CD4-positive, alpha-beta memory T cell (primary cell): ENCODE results near the gene TGFBR2. TPM values are rescaled to one million over a fixed set of nuclear protein-coding genes. Genes with fewer than 3 reads are reported as not detected.

ENCODE experiments used
- CTCF ChIA-PET: fragments of 350-600 bp; sonication (Branson Sonifier 250); formaldehyde crosslinking; loops from one replicate; lab custom pipeline; 2021; ENCODE audit warnings: inconsistent platforms; ENCODE audit not compliant: partially characterized antibody; lab: Charles Lee
- POLR2A ChIA-PET: fragments of 350-600 bp; sonication (Branson Sonifier 250); formaldehyde crosslinking; loops from one replicate; lab custom pipeline; 2021; ENCODE audit not compliant: partially characterized antibody; lab: Charles Lee
- DNase-seq, 5 donors: peaks; one replicate each; pipeline versions ENCODE4 v3.0.0 to v3.0.0-alpha.2; 2020 to 2022; ENCODE audit warnings: mixed read lengths in 1 of 5
- H3K27ac ChIP-seq: one replicate; pipeline ENCODE4 v1.7.0; 2013; ENCODE audit warnings: low read depth, low read length
- H3K27me3 ChIP-seq: 2 replicates; pipeline ENCODE4 v1.7.0; 2013; ENCODE audit warnings: mild to moderate bottlenecking, low read length, moderate library complexity; ENCODE audit not compliant: insufficient read depth
- H3K36me3 ChIP-seq: 2 replicates; pipeline ENCODE4 v1.7.0; 2013; ENCODE audit warnings: mild to moderate bottlenecking, low read length, moderate library complexity; ENCODE audit not compliant: insufficient read depth
- H3K4me1 ChIP-seq: 2 replicates; pipeline ENCODE4 v1.7.0; 2013; ENCODE audit warnings: mild to moderate bottlenecking, low read length, moderate library complexity; ENCODE audit not compliant: insufficient read depth
- H3K4me3 ChIP-seq, 2 donors: one replicate each; pipeline ENCODE4 v1.7.0; 2013; ENCODE audit warnings: low read length in 2 of 2, mild to moderate bottlenecking in 1 of 2
- H3K9me3 ChIP-seq, 2 donors: one replicate each; pipeline ENCODE4 v1.7.0; 2013; ENCODE audit warnings: low read length in 2 of 2, control low read depth in 1 of 2; ENCODE audit not compliant: control insufficient read depth in 1 of 2
- H3K27ac Mint-ChIP-seq, 7 donors: one replicate each; pipeline ENCODE4 v1.8.0; 2020 to 2021; ENCODE audit warnings: mixed read lengths in 7 of 7, mild to moderate bottlenecking in 6 of 7, inconsistent platforms in 3 of 7, moderate library complexity in 3 of 7
- H3K27me3 Mint-ChIP-seq, 2 donors: one replicate each; pipeline ENCODE4 v1.8.0; 2020 to 2021; ENCODE audit warnings: mixed read lengths in 2 of 2
- H3K36me3 Mint-ChIP-seq, 2 donors: one replicate each; pipeline ENCODE4 v1.8.0; 2020 to 2021; ENCODE audit warnings: mixed read lengths in 2 of 2, inconsistent platforms in 1 of 2, mild to moderate bottlenecking in 1 of 2
- H3K4me1 Mint-ChIP-seq, 4 donors: one replicate each; pipeline ENCODE4 v1.8.0; 2020 to 2021; ENCODE audit warnings: mixed read lengths in 4 of 4, mild to moderate bottlenecking in 1 of 4
- H3K4me3 Mint-ChIP-seq, 8 donors: one replicate each; pipeline ENCODE4 v1.8.0; 2020 to 2021; ENCODE audit warnings: mixed read lengths in 8 of 8, mild to moderate bottlenecking in 7 of 8, moderate library complexity in 6 of 8, inconsistent platforms in 3 of 8
- H3K9me3 Mint-ChIP-seq, 8 donors: one replicate each; pipeline ENCODE4 v1.8.0; 2020 to 2021; ENCODE audit warnings: mixed read lengths in 8 of 8, mild to moderate bottlenecking in 5 of 8, inconsistent platforms in 3 of 8, moderate library complexity in 1 of 8
- intact Hi-C: fragments of 100-400 bp; cut with micrococcal nuclease; formaldehyde crosslinking; loops from one replicate; pipeline ENCODE4 v1.15.1; 2023
- polyA plus RNA-seq, 2 donors: library from polyadenylated mRNA; unstranded; fragments of 300-500 nt; fragmentation: Illumina TruSeq; gene quantifications; one replicate each; pipeline ENCODE4 v1.2.3, GENCODE V29; 2021
- total RNA-seq, 2 experiments: library from RNA; stranded (reverse); gene quantifications; one replicate each; pipeline ENCODE4 v1.2.3, GENCODE V29; 2021

The TGFBR2 gene
- total and polyA plus RNA-seq, 4 experiments from 2014 or later = 58.7 to 110 (median 110) TPM

GRCh38 chr3:30686799-30687198, 80.4 kb downstream of the TGFBR2 start:
- no peak for DNase-seq
- ChIA-PET CTCF (no interaction called here), POLR2A (interaction anchor here (1.0 to 3.5 kb wide), 2 partner anchors 21 to 44 kb away, joined by 3 to 12 read pairs; no protein-coding TSS in a partner anchor)
- peaks cover 43% of the 10 kb centered on the region for H3K36me3 ChIP-seq
- no peak overlapping the region for H3K27ac ChIP-seq
- Mint-ChIP-seq H3K4me3 (no peak overlapping the region), H3K9me3 (no peaks in the 10 kb centered on the region), H3K27ac (peak overlapping the region; percentile 3 to 85 (median 19)), H3K4me1 (peaks cover 58 to 93% (median 76%) of the 10 kb centered on the region in 4 donors), H3K36me3 (peaks cover 72 to 84% of the 10 kb centered on the region in 2 donors), H3K27me3 (no peaks in the 10 kb centered on the region)
- no peaks in the 10 kb centered on the region for H3K9me3 ChIP-seq
- no peak overlapping the region for H3K4me3 ChIP-seq
- H3K27me3 ChIP-seq = no peaks in the 10 kb centered on the region
- intact Hi-C loops = no loop called here
- peaks cover 87% of the 10 kb centered on the region for H3K4me1 ChIP-seq

DNA sequence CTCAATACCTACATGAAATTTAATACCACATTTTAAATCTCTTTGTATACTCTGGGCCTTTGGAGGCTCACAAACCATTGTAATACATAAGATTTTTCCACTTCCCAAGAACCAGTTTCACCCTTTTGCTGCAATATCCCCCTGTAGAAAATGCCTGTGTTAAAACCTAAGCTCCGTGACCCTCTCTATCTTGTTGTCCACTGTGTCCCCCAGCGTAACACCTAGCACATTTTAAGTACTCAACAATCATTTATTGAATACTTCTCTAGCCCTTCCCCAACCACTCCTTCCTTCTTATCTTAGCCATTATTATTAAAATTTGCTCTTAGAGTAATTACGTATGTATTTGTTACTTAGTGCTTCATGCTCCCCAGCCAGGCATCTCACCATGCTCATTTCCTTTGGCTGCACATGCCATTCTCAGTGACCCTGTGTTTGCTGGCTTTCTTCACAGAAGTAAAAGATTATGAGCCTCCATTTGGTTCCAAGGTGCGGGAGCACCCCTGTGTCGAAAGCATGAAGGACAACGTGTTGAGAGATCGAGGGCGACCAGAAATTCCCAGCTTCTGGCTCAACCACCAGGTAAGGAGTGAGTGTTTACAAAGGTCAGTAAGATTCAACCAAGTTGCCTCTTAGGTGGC, 81.6 kb downstream of the TGFBR2 start:
- H3K9me3 Mint-ChIP-seq = no peaks in the 10 kb centered on the region
- no peak overlapping the region for H3K27ac ChIP-seq
- peaks cover 75% of the 10 kb centered on the region for H3K4me1 ChIP-seq
- H3K27me3 Mint-ChIP-seq = no peaks in the 10 kb centered on the region
- H3K4me3 ChIP-seq = no peak overlapping the region
- ChIA-PET POLR2A (interaction anchor here (1.2 to 2.3 kb wide), 7 partner anchors 8 to 82 kb away, joined by 3 to 8 read pairs (median 5); partner anchors contain the start of gene TGFBR2), CTCF (no interaction called here)
- H3K9me3 ChIP-seq = no peaks in the 10 kb centered on the region
- peak overlapping the region in 2 of 8 donors; percentile 19 to 29 for H3K4me3 Mint-ChIP-seq
- H3K36me3 ChIP-seq = peaks cover 53% of the 10 kb centered on the region
- H3K4me1 Mint-ChIP-seq = peaks cover 55 to 90% (median 72%) of the 10 kb centered on the region in 4 donors
- no peaks in the 10 kb centered on the region for H3K27me3 ChIP-seq
- H3K36me3 Mint-ChIP-seq = peaks cover 74 to 88% of the 10 kb centered on the region in 2 donors
- H3K27ac Mint-ChIP-seq = peak overlapping the region; percentile 19 to 91 (median 69)
- no peak for DNase-seq
- intact Hi-C loops = no loop called here

DNA sequence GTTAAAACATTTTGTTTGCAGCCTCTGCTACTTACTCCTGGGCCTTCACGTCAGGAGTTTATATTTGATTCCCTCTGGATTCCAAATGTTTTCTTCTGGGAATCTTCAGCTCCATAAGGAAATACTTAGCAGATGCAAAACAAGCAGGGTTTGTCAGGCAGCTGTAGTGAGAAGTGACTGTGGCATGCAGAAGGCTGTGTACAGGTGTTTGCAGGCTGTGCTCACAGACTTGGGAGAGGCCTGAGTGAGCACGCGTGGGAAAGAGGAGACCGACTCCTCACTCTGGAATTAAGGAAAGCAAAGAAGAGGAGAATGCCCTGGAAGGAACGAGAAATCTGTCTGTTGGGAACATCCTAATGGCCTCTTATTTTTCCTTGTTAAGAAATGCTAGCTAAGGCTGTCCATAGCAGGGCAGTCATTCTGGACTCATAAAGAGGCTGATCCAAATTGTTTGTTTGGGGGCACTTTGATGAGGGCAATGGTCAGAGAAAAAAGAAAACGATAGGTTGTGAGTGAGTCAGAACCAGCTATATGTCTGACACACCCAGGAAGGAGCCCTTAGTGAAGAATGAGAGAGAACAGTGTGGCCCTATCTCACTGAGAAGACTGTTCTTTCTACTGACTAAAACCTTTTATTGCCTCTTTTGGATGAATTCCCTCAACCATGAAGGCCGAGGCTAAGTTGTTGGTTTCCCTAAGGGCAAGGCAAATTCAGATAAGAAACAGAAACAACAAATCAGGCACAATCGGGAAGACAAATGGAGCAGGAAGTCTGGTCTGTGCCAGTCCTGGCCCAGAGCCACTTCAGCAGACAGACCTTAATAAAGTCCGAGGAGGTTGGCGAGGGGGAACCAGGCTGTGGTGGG, 82.6 kb downstream of the TGFBR2 start:
- Histone ChIP-seq H3K9me3 (no peaks in the 10 kb centered on the region), H3K27me3 (no peaks in the 10 kb centered on the region), H3K36me3 (peaks cover 49% of the 10 kb centered on the region), H3K27ac (peak overlapping the region; percentile 28), H3K4me3 (no peak overlapping the region), H3K4me1 (peaks cover 65% of the 10 kb centered on the region)
- ChIA-PET POLR2A (interaction anchor here (1.1 to 2.3 kb wide), 8 partner anchors 9 to 83 kb away, joined by 3 to 8 read pairs (median 5); partner anchors contain the start of gene TGFBR2), CTCF (interaction anchor here (1.0 to 1.1 kb wide), 2 partner anchors 81 to 490 kb away, joined by 3 to 5 read pairs; no protein-coding TSS in a partner anchor)
- DNase-seq = no peak
- Mint-ChIP-seq H3K4me1 (peaks cover 56 to 88% (median 71%) of the 10 kb centered on the region in 4 donors), H3K4me3 (peak overlapping the region in 5 of 8 donors; percentile 27 to 65 (median 45)), H3K36me3 (peaks cover 71 to 90% of the 10 kb centered on the region in 2 donors), H3K27me3 (no peaks in the 10 kb centered on the region), H3K27ac (peak overlapping the region; percentile 63 to 94 (median 92)), H3K9me3 (no peaks in the 10 kb centered on the region)
- intact Hi-C loops = no loop called here

GRCh38 chr3:30690199-30690598, 83.8 kb downstream of the TGFBR2 start:
- H3K27ac Mint-ChIP-seq = peak overlapping the region; percentile 1 to 92 (median 52)
- H3K4me1 Mint-ChIP-seq = peaks cover 52 to 76% (median 64%) of the 10 kb centered on the region in 4 donors
- Histone ChIP-seq H3K9me3 (no peaks in the 10 kb centered on the region), H3K36me3 (peaks cover 61% of the 10 kb centered on the region), H3K4me1 (peaks cover 53% of the 10 kb centered on the region), H3K4me3 (no peak overlapping the region), H3K27ac (no peak overlapping the region), H3K27me3 (no peaks in the 10 kb centered on the region)
- DNase-seq = no peak
- intact Hi-C loops = loop anchor here (5.0 kb wide), 1 partner anchor 253 kb away; no protein-coding TSS in a partner anchor
- POLR2A ChIA-PET = no interaction called here
- CTCF ChIA-PET = interaction anchor here (2.1 kb wide), 1 partner anchor 61 kb away, joined by 11 read pairs; no protein-coding TSS in a partner anchor
- H3K4me3 Mint-ChIP-seq = peak overlapping the region in 1 of 8 donors; percentile 9
- H3K27me3 Mint-ChIP-seq = no peaks in the 10 kb centered on the region
- H3K36me3 Mint-ChIP-seq = peaks cover 72 to 90% of the 10 kb centered on the region in 2 donors
- H3K9me3 Mint-ChIP-seq = no peaks in the 10 kb centered on the region

DNA sequence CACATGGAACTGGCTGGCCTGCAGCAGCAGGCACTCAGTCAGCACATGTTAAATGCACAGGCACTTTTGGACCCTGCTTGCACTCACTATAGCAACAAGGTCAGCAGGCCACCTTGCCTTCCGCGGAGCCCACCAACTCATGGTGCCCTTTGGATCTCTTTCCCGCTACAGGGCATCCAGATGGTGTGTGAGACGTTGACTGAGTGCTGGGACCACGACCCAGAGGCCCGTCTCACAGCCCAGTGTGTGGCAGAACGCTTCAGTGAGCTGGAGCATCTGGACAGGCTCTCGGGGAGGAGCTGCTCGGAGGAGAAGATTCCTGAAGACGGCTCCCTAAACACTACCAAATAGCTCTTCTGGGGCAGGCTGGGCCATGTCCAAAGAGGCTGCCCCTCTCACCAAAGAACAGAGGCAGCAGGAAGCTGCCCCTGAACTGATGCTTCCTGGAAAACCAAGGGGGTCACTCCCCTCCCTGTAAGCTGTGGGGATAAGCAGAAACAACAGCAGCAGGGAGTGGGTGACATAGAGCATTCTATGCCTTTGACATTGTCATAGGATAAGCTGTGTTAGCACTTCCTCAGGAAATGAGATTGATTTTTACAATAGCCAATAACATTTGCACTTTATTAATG, 85.0 kb downstream of the TGFBR2 start:
- no peaks in the 10 kb centered on the region for H3K9me3 Mint-ChIP-seq
- POLR2A ChIA-PET = interaction anchor here (0.9 to 4.5 kb wide), 4 partner anchors 25 to 85 kb away, joined by 3 to 18 read pairs (median 4); partner anchors contain the start of gene TGFBR2
- peaks cover 69 to 89% of the 10 kb centered on the region in 2 donors for H3K36me3 Mint-ChIP-seq
- CTCF ChIA-PET = interaction anchor here (0.6 to 6.5 kb wide), 13 partner anchors 24 to 649 kb away, joined by 3 to 74 read pairs (median 6); no protein-coding TSS in a partner anchor
- Histone ChIP-seq H3K27me3 (no peaks in the 10 kb centered on the region), H3K27ac (no peak overlapping the region), H3K4me1 (peaks cover 42% of the 10 kb centered on the region), H3K4me3 (no peak overlapping the region), H3K36me3 (peaks cover 71% of the 10 kb centered on the region), H3K9me3 (no peaks in the 10 kb centered on the region)
- no peak overlapping the region for H3K4me3 Mint-ChIP-seq
- H3K27ac Mint-ChIP-seq = peak overlapping the region in 6 of 7 donors; percentile 3 to 92 (median 57)
- H3K27me3 Mint-ChIP-seq = no peaks in the 10 kb centered on the region
- intact Hi-C loops = loop anchor here (5.0 kb wide), 1 partner anchor 254 kb away; no protein-coding TSS in a partner anchor
- H3K4me1 Mint-ChIP-seq = peaks cover 45 to 68% (median 57%) of the 10 kb centered on the region in 4 donors
- no peak for DNase-seq

DNA sequence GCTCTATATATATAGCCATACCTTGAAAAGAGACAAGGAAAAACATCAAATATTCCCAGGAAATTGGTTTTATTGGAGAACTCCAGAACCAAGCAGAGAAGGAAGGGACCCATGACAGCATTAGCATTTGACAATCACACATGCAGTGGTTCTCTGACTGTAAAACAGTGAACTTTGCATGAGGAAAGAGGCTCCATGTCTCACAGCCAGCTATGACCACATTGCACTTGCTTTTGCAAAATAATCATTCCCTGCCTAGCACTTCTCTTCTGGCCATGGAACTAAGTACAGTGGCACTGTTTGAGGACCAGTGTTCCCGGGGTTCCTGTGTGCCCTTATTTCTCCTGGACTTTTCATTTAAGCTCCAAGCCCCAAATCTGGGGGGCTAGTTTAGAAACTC, 85.5 kb downstream of the TGFBR2 start:
- H3K36me3 Mint-ChIP-seq = peaks cover 70 to 90% of the 10 kb centered on the region in 2 donors
- no peaks in the 10 kb centered on the region for H3K9me3 Mint-ChIP-seq
- Histone ChIP-seq H3K27me3 (no peaks in the 10 kb centered on the region), H3K4me1 (peaks cover 36% of the 10 kb centered on the region), H3K36me3 (peaks cover 71% of the 10 kb centered on the region), H3K27ac (no peak overlapping the region), H3K4me3 (no peak overlapping the region), H3K9me3 (no peaks in the 10 kb centered on the region)
- no peak overlapping the region for H3K4me3 Mint-ChIP-seq
- POLR2A ChIA-PET = interaction anchor here (0.9 to 4.5 kb wide), 4 partner anchors 25 to 86 kb away, joined by 3 to 18 read pairs (median 4); partner anchors contain the start of gene TGFBR2
- H3K27ac Mint-ChIP-seq = peak overlapping the region; percentile 33 to 74 (median 48)
- intact Hi-C loops = loop anchor here (2.0 to 5.0 kb wide), 2 partner anchors 33 to 255 kb away; no protein-coding TSS in a partner anchor
- CTCF ChIA-PET = interaction anchor here (0.6 to 6.5 kb wide), 17 partner anchors 25 to 678 kb away, joined by 3 to 74 read pairs (median 8); no protein-coding TSS in a partner anchor
- H3K4me1 Mint-ChIP-seq = peaks cover 44 to 62% (median 52%) of the 10 kb centered on the region in 4 donors
- H3K27me3 Mint-ChIP-seq = no peaks in the 10 kb centered on the region
- DNase-seq = no peak
